T1000 (cell line): ENCODE results near the gene CRYBA2.

Experiments used
- DNase-seq: peaks from one replicate; lab custom pipeline; 2025; ENCODE audit warnings: mixed read lengths; lab: John Stamatoyannopoulos, UW

The CRYBA2 gene, protein sequence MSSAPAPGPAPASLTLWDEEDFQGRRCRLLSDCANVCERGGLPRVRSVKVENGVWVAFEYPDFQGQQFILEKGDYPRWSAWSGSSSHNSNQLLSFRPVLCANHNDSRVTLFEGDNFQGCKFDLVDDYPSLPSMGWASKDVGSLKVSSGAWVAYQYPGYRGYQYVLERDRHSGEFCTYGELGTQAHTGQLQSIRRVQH

DNA sequence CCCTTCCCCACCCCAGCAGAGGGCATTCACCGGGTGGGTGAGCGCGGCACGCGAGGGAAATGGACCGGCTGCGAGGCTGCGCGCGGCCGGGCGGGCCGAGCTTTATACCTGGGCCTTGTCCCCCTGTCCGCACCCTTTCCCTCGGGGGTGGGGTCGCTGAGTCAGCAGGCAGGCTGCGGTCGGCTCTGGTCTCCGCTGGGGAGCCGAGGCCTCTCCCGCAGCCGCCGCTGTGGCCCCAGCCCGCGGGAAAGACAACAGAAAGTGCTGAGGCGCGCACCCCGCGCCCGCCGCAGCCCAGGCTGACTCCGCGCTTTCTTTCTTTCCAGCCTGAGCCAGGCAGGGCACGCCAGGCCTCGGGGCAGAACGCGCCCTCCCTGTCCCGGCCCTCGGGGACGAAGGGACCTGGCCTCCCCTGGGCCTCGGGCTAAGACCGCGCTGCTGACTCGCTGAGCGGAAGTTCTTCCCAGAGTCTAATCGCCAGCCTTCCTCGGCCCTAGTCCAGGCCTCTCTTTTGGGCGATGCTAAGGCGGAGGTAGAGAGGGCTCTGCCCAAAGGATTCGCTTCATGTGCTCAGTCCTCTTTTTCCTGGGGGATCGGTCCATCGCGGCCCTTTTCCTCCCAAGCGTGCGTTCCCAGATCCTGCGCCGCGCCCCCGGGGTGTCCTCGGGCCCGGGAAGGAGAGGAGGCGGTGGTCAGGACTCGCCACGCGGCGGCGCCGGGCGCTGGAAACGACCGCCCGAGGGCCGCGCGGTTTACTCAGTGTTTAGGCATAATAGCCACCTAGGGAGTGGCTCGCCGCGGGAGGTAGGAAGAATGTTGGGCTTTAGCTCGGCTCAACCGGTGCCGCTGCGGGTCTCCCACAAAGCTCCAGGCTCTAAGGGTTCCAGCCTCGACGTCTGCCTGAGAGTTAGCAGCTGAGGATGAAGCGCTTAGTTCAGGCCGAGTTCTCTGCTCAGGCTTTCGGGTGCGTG lies at the start of gene CRYBA2:
Gene CRYBA2 (minus strand): TSS at position 78 of the 971 bp plus-strand sequence. CDS start 246 bp downstream, outside the sequence.
- DNase-seq: no peak

GRCh38 chr2:219042750-219043149 lies 49.5 kb upstream of the CRYBA2 start:
- no peak for DNase-seq

- no peak for DNase-seq
These were observed 48.9 kb upstream of the CRYBA2 start for GRCh38 chr2:219042157-219042556.

GRCh38 chr2:219041252-219041651 lies 48.0 kb upstream of the CRYBA2 start, which contains the start of gene CFAP65:
TSS of gene CFAP65 (minus strand) at chr2:219041516. CDS start at chr2:219039048, 2,468 bp downstream.
- no peak for DNase-seq

- DNase-seq: no peak
These were observed 45.4 kb upstream of the CRYBA2 start for GRCh38 chr2:219038600-219038999.

GRCh38 chr2:219037783-219038499 lies 44.7 kb upstream of the CRYBA2 start:
- no peak for DNase-seq

- DNase-seq: no peak
These were observed 42.7 kb upstream of the CRYBA2 start for GRCh38 chr2:219035942-219036341.

DNA sequence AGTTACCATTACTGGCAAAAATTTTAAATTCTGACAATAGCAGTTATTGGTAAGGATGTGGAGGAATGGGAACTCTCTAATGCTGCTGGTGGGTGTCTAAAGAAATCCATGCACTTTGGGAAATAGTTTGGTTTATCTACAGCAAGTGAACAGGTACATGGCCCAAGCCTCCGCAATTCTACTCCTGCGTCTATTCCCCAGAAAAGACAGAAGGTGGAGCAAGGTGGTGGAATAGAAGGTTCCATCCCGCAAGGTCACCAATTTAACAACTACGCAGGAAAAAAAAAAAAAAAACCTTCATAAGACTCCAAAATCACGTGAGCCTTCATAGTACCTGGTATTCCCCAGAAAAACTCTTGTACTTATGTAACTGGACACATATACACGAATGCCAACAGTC lies 41.6 kb upstream of the CRYBA2 start:
- no peak for DNase-seq

DNA sequence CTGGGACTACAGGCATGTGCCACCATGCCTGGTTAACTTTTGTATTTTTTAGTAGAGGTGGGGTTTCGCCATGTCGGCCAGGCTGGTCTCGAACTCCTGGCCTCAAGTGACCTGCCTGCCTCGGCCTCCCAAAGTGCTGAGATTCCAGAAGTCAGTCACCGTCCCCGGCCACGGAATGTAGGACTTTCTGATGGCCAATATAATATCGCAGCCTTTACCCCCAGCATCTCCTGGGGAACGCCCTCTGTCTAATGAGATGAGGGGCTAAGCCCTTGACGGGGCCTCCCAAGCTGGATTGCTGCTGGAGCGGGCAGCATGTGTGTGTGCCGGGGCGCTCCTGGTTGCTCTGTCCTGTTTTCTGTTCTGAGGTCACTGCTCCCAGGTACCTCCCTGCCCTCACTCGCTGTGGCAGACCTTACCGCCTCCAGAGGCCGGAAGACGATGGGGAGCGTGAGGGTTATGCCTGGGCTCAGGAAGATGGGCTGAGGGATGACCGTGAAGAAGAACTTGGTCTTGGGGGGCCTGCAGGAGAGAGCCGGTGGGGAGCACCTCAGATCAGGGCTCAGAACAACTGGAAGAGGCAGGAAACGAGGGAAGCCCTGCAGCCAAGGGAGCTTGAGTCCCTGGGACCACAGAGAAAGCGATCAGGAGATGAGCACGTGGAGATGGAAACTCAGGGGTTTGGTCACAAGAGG lies 39.0 kb upstream of the CRYBA2 start:
- no peak for DNase-seq

GRCh38 chr2:219031005-219031738 lies 38.0 kb upstream of the CRYBA2 start:
- DNase-seq: no peak

- DNase-seq: no peak
These were observed 37.1 kb upstream of the CRYBA2 start for GRCh38 chr2:219030177-219030940.

DNA sequence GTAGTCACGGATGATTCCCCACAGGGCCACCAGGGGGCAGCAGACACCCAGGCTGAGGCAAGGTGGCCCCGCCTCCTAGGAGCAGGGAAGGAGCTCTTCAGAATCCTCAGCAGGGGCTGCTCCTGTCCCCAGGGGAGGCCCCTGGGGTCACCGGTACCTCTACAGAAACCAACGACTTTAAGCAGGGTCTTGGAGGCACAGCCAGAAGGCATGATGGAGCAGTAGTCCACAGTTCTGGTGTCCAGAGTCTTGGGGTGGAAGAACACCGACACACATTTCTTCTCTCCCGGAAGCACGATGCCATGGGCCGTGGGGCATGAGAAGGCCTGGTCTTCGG lies 36.6 kb upstream of the CRYBA2 start:
- peak; percentile 60 for DNase-seq

GRCh38 chr2:219028996-219029828 lies 36.0 kb upstream of the CRYBA2 start:
- DNase-seq: no peak

DNA sequence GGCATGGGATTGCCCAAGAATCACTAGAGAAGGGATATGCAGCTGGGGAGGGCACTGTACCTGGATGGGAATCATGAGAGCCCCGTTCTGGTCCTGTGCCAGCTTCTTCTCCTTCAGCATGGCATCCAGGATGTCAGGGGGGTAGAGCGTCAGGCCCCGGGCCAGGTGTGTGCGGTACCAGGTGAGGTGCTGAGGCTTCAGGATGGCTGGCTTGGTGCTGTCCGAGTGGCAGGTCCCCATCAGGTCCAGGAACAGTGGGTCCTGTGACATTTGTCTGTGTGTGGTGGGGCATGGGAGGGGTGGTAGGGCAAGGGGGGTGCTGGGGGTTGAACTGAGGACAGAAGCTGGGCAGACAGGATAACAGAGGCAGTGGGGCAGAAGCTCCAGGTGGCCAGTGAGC lies 34.9 kb upstream of the CRYBA2 start:
- no peak for DNase-seq

DNA sequence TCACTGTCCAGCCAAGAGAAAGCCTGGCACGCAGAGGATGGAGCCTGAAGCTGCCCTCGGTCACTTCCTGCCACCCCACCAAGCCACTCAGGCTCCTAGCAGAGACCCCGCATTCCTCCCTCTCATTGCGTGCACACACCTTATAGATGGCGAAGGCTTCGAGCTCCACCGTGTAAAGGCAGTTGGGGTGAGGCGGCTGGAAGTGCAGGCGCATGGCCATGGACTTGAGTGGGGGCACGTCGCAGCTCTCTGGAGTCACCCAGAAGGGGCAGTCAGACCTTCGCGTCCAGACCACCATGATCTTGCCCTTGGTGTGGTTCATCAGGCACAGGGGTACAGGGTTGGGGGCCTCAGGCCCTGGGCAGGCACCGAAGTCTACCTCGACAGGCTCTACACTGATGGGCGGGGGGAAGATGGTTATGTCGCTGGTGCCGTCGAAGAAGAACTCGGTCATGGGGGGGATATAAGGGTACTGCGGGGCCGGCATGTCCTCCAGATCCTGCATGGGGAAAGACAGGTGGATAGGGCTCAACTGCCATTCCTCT lies 34.4 kb upstream of the CRYBA2 start:
- DNase-seq: no peak

GRCh38 chr2:219026946-219027345 lies 33.7 kb upstream of the CRYBA2 start:
- DNase-seq: no peak

DNA sequence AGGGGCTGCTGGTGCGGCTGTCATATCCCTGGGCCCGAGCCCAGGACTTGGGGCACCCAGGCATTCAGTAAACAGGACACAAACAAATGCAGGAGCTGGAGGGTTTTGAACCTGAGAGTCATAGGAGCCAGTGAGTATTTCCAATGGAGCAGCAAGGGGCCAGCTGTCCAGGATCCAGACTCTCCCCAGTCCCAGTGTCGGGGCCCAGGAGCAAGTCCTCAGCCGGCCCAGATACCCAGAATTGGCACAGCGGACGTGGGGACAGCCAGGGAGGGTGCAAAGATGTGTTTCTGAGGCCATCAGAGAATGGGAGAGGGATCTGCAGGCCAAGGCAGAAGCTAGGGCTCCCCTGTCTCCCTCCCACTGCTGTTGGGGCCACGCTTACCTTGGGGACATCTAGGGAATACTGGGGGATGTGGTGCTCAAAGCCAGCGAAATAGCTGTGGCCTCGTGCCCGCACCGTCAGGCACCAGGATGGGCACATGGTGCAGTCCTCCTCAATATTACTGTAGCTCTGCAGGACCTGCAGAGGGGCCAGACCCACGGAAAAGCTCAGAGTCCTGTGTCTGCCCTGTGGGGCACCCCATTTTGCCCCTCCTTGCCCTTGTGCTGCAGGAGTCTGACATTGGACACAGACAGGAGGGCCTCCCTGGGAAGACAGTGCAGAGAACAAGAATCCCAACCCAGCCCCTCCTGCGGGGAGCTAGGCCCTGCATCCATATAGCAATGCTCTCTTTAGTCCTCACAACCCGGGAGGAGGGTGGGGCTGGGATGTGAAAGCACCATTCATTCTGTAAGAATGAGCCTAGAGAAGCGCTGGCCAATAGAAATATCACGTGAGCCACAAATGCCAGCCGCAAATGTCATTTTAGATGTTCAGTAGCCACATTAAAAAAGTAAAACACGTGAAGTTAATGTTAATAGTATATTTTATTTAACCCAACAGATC lies 32.7 kb upstream of the CRYBA2 start:
- no peak for DNase-seq

DNA sequence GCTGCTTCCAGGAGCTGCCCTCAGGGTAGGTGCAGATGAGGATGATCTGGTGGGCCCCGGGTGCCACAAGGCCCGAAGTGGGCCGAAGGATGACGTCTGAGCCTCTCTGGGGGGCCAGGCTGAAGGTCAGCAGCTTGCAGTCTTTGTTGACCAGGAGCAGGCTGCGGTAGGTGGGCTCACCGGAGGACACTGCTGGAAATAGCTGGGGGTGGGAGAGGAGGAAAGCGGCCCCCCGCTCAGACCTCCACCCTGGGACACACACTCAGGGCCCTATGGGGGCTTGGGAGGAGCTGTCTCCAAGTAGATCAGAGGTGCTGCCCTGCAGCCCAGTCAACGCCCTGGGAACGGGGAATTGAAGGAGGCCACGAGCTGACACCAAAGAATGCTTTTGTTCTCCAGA lies 30.8 kb upstream of the CRYBA2 start:
- no peak for DNase-seq
